Activated T-cell treated with anti-CD3 and anti-CD28 coated beads, Interleukin-2, amount 50 U/mL, for 4 hours (primary cell): Measurements from ENCODE around the gene PGM1. TPM values are rescaled to one million over a fixed set of nuclear protein-coding genes. Genes with fewer than 3 reads are reported as not detected.

Source experiments
- ATAC-seq, 2 donors: fragments of 200-7000 bp; cut with Tn5 transposase; one replicate each; pipeline ENCODE4 v1.10.0; 2021
- DNase-seq: peaks from one replicate; pipeline ENCODE4 v3.0.0-alpha.2; 2020
- H3K27me3 Mint-ChIP-seq: one replicate; pipeline ENCODE4 v1.8.0; 2021; ENCODE audit warnings: low read depth, mixed read lengths
- H3K36me3 Mint-ChIP-seq: one replicate; pipeline ENCODE4 v1.8.0; 2022; ENCODE audit warnings: mixed read lengths; ENCODE audit not compliant: insufficient read depth
- H3K4me1 Mint-ChIP-seq: one replicate; pipeline ENCODE4 v1.8.0; 2021; ENCODE audit warnings: low read depth, mixed read lengths
- H3K4me3 Mint-ChIP-seq: one replicate; pipeline ENCODE4 v1.8.0; 2021; ENCODE audit warnings: mild to moderate bottlenecking, moderate library complexity, mixed read lengths
- H3K9me3 Mint-ChIP-seq: one replicate; pipeline ENCODE4 v1.8.0; 2021; ENCODE audit warnings: mixed read lengths
- total RNA-seq, 3 donors: library from RNA; stranded (reverse); gene quantifications; one replicate each; pipeline ENCODE4 v1.2.1, GENCODE V29; 2021

PGM1 gene
- total RNA-seq, 3 donors from 2014 or later: 21.0 to 25.6 (median 23.8) TPM

GRCh38 chr1:63651161-63651701 lies 58.0 kb downstream of the PGM1 start:
- DNase-seq: peak; percentile 8
- no peaks in the 10 kb centered on the region for H3K9me3 Mint-ChIP-seq
- H3K27me3 Mint-ChIP-seq: no peaks in the 10 kb centered on the region
- H3K36me3 Mint-ChIP-seq: peaks cover 22% of the 10 kb centered on the region
- peak overlapping the region; percentile 3 for H3K4me3 Mint-ChIP-seq
- peaks cover 33% of the 10 kb centered on the region for H3K4me1 Mint-ChIP-seq
- ATAC-seq: peak; percentile 73 to 86

GRCh38 chr1:63653976-63654375 lies 60.8 kb downstream of the PGM1 start:
- Mint-ChIP-seq H3K9me3 (no peaks in the 10 kb centered on the region), H3K36me3 (peaks cover 22% of the 10 kb centered on the region), H3K4me1 (peaks cover 38% of the 10 kb centered on the region), H3K27me3 (no peaks in the 10 kb centered on the region), H3K4me3 (no peak overlapping the region)
- ATAC-seq (no peak), DNase-seq (no peak)

GRCh38 chr1:63659448-63659847 lies 66.2 kb downstream of the PGM1 start:
- ATAC-seq (no peak), DNase-seq (no peak)
- Mint-ChIP-seq H3K27me3 (no peaks in the 10 kb centered on the region), H3K4me1 (peaks cover 9% of the 10 kb centered on the region), H3K9me3 (no peaks in the 10 kb centered on the region), H3K4me3 (no peak overlapping the region), H3K36me3 (peaks cover 50% of the 10 kb centered on the region)

GRCh38 chr1:63662056-63662836 lies 69.0 kb downstream of the PGM1 start:
- Mint-ChIP-seq H3K4me1 (peaks cover 9% of the 10 kb centered on the region), H3K36me3 (peaks cover 56% of the 10 kb centered on the region), H3K9me3 (peaks cover 6% of the 10 kb centered on the region), H3K27me3 (no peaks in the 10 kb centered on the region), H3K4me3 (no peak overlapping the region)
- DNase-seq (no peak), ATAC-seq (no peak)

GRCh38 chr1:63662841-63663240 lies 69.6 kb downstream of the PGM1 start:
- ATAC-seq: no peak
- Mint-ChIP-seq H3K27me3 (no peaks in the 10 kb centered on the region), H3K4me3 (no peak overlapping the region), H3K9me3 (peaks cover 6% of the 10 kb centered on the region), H3K36me3 (peaks cover 53% of the 10 kb centered on the region), H3K4me1 (peaks cover 5% of the 10 kb centered on the region)
- DNase-seq: no peak

DNA sequence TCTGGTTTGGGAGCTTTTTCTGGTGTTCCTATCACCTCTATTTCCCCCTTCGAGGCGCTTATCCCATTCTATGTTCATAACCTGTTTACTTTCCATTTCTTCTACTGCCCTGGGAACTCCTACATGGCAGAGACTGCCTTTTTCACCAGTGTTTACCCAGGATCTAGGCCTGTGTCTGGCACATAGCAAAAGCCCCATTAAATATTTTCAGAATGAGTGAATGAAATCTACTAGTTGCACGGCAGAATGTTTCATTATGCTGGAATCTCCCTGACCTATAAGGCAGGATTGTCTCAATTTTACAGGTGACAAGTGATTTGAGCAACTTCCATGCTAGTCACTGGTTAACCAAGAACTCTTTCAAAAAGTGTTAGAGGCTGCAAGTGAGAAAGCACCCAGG lies 70.1 kb downstream of the PGM1 start:
- H3K4me3 Mint-ChIP-seq: no peak overlapping the region

DNA sequence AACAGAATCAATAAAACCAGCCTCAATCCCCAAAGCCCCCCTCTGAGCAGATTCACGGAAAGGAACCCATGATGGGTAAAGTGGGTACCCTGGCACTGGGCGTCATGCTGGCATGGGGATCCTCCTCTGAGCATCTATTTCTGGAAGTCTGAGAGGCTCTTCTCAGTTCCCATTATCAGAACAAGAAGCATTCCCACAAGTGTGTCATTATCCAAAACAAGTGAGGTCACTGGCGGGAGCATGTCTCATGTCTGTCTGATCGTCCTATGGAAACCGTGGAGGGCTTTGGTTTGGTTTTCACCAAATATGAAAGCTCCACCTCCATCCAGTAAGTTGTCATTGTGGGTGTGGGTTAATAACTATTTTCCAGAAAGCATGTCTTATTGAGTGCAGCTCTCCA lies 70.7 kb downstream of the PGM1 start:
- DNase-seq: no peak
- H3K36me3 Mint-ChIP-seq: peaks cover 50% of the 10 kb centered on the region
- no peak for ATAC-seq
- H3K4me3 Mint-ChIP-seq: no peak overlapping the region
- no peaks in the 10 kb centered on the region for H3K27me3 Mint-ChIP-seq
- peaks cover 5% of the 10 kb centered on the region for H3K4me1 Mint-ChIP-seq
- H3K9me3 Mint-ChIP-seq: peaks cover 6% of the 10 kb centered on the region

More for the DNA sequence above, 70.1 kb downstream of the PGM1 start:
- Mint-ChIP-seq H3K36me3 (peaks cover 53% of the 10 kb centered on the region), H3K9me3 (peaks cover 6% of the 10 kb centered on the region), H3K4me1 (peaks cover 5% of the 10 kb centered on the region), H3K27me3 (no peaks in the 10 kb centered on the region)
- no peak for ATAC-seq
- no peak for DNase-seq

- Mint-ChIP-seq H3K36me3 (peaks cover 42% of the 10 kb centered on the region), H3K4me3 (no peak overlapping the region), H3K9me3 (peaks cover 6% of the 10 kb centered on the region), H3K27me3 (no peaks in the 10 kb centered on the region), H3K4me1 (no peaks in the 10 kb centered on the region)
- DNase-seq (no peak), ATAC-seq (no peak)
Observed at GRCh38 chr1:63664742-63665141, 71.5 kb downstream of the PGM1 start.

- H3K4me1 Mint-ChIP-seq: no peaks in the 10 kb centered on the region
- H3K4me3 Mint-ChIP-seq: no peak overlapping the region
- DNase-seq: no peak
- H3K27me3 Mint-ChIP-seq: no peaks in the 10 kb centered on the region
- no peak for ATAC-seq
- H3K36me3 Mint-ChIP-seq: peaks cover 38% of the 10 kb centered on the region
- H3K9me3 Mint-ChIP-seq: peaks cover 6% of the 10 kb centered on the region
Observed at GRCh38 chr1:63665410-63665809, 72.2 kb downstream of the PGM1 start.

DNA sequence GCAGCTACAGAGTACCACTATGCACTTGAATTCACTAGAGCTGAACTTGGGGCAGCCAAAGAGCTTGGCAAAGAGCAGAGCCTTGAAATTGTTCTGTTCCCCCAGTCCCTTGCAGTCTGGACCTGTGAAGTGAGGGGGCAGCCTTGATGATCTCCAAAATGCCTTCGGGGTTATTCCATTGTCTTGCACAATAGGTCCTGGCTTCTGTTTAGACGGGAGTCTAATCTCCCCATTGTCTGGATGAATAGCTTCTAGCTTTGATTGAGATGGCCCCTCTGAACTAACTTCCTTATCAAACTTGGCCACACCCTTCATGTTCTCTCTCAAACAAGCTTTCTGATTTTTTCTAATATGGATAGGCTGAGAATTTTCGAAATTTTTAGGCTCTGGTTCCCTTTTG lies 72.6 kb downstream of the PGM1 start:
- no peak for DNase-seq
- H3K4me1 Mint-ChIP-seq: no peaks in the 10 kb centered on the region
- H3K27me3 Mint-ChIP-seq: no peaks in the 10 kb centered on the region
- peaks cover 38% of the 10 kb centered on the region for H3K36me3 Mint-ChIP-seq
- no peak for ATAC-seq
- H3K9me3 Mint-ChIP-seq: peaks cover 6% of the 10 kb centered on the region
- no peak overlapping the region for H3K4me3 Mint-ChIP-seq

- peaks cover 25% of the 10 kb centered on the region for H3K36me3 Mint-ChIP-seq
- DNase-seq: no peak
- H3K27me3 Mint-ChIP-seq: no peaks in the 10 kb centered on the region
- no peaks in the 10 kb centered on the region for H3K4me1 Mint-ChIP-seq
- peaks cover 6% of the 10 kb centered on the region for H3K9me3 Mint-ChIP-seq
- no peak overlapping the region for H3K4me3 Mint-ChIP-seq
- ATAC-seq: no peak
Observed at GRCh38 chr1:63668298-63668697, 75.1 kb downstream of the PGM1 start.

DNA sequence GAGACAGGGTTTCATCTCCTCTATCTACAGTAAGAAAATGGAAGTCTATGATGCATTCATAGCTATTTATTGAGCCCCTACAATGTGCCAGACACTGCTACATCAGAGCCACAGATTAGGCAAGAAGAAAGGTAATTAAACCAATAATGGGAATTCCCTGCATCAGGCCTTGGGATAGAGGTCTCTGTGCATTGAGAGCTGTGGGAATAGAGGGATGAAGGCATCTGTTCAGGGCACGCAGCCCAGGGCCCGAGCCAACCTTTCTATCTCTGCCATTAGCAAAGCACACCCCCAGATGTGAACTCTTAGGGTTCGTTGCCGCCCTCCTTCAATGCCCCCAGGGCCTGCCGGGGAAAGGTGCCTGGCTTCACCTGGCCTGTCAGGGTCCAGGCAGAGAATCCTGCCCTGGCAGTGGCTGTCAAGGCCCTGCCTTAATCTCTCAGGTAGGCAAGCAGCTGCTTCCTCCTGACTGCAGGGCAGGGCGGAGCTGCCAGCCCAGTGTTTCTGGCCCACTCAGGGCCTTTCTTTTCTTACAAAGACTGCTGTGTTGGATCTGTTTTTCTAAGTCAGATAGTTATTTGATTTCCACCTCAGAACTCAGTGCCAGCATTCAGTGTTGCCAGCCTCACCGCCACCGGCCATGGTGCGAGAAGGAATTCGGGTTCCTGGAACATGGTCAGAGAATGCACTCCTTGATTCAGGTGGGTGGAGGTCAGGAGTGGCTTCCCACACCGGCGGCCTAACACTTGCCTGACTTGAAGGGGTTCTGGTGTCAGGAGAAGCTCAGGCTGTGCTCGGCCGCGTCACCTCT lies 76.1 kb downstream of the PGM1 start:
- Mint-ChIP-seq H3K36me3 (peaks cover 17% of the 10 kb centered on the region), H3K4me3 (no peak overlapping the region), H3K4me1 (no peaks in the 10 kb centered on the region), H3K27me3 (no peaks in the 10 kb centered on the region), H3K9me3 (peaks cover 6% of the 10 kb centered on the region)
- ATAC-seq (no peak), DNase-seq (no peak)

DNA sequence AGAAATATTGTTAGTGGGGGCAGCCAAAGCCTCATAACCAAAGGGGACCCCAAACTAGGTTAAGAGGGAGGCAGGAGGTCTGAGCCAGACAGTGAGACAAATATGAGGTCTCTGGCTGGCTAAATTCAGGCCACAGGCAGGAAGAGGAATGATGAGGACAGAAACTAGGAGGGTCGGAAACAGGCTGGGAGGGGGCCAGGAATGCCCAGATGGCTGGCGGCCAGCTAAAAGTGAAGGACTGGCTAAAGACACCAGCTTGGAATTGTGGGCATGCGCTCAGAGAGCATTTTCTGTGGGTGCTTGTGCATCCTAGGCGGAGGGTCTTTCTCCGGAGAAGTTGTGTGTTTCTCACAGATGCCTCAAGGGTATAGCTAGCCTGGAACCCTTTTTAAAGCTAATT lies 77.0 kb downstream of the PGM1 start:
- ATAC-seq (no peak), DNase-seq (no peak)
- no peaks in the 10 kb centered on the region for H3K27me3 Mint-ChIP-seq
- H3K36me3 Mint-ChIP-seq: peaks cover 10% of the 10 kb centered on the region
- H3K4me3 Mint-ChIP-seq: no peak overlapping the region
- no peaks in the 10 kb centered on the region for H3K4me1 Mint-ChIP-seq
- H3K9me3 Mint-ChIP-seq: peaks cover 6% of the 10 kb centered on the region

- peaks cover 4% of the 10 kb centered on the region for H3K36me3 Mint-ChIP-seq
- DNase-seq: no peak
- no peak for ATAC-seq
- H3K4me1 Mint-ChIP-seq: no peaks in the 10 kb centered on the region
- H3K9me3 Mint-ChIP-seq: no peaks in the 10 kb centered on the region
- no peaks in the 10 kb centered on the region for H3K27me3 Mint-ChIP-seq
- H3K4me3 Mint-ChIP-seq: no peak overlapping the region
Observed at GRCh38 chr1:63671514-63671913, 78.3 kb downstream of the PGM1 start.
